ENCODE results near the gene HAP1.

GRCh38 chr17:41775394-41776226, 41.2 kb upstream of the HAP1 start:
- TF ChIP-seq, protein P1, sequence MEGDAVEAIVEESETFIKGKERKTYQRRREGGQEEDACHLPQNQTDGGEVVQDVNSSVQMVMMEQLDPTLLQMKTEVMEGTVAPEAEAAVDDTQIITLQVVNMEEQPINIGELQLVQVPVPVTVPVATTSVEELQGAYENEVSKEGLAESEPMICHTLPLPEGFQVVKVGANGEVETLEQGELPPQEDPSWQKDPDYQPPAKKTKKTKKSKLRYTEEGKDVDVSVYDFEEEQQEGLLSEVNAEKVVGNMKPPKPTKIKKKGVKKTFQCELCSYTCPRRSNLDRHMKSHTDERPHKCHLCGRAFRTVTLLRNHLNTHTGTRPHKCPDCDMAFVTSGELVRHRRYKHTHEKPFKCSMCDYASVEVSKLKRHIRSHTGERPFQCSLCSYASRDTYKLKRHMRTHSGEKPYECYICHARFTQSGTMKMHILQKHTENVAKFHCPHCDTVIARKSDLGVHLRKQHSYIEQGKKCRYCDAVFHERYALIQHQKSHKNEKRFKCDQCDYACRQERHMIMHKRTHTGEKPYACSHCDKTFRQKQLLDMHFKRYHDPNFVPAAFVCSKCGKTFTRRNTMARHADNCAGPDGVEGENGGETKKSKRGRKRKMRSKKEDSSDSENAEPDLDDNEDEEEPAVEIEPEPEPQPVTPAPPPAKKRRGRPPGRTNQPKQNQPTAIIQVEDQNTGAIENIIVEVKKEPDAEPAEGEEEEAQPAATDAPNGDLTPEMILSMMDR (IDR thresholded peaks at IDR 0.05; ENCODE audit: low read length), result no peak
- no peak for TF ChIP-seq EZH2 (IDR thresholded peaks at IDR 0.05; ENCODE audit: borderline replicate concordance, low read length)
